CD8-positive, alpha-beta memory T cell (primary cell): ENCODE measurements around the gene TTLL1. TPM values are rescaled to one million over a fixed set of nuclear protein-coding genes. Genes with fewer than 3 reads are reported as not detected.

Experiments used
- CTCF ChIA-PET: fragments of 350-600 bp; sonication (Branson Sonifier 250); formaldehyde crosslinking; loops from one replicate; lab custom pipeline; 2021; ENCODE audit warnings: antibody characterized with exemption; lab: Charles Lee
- POLR2A ChIA-PET: fragments of 350-600 bp; sonication (Branson Sonifier 250); formaldehyde crosslinking; loops from one replicate; lab custom pipeline; 2021; ENCODE audit warnings: antibody characterized with exemption; lab: Charles Lee
- DNase-seq, 5 donors: peaks; one replicate each; pipeline versions ENCODE4 v3.0.0 to v3.0.0-alpha.2; 2020 to 2022; ENCODE audit warnings: mixed read lengths in 1 of 5
- H3K27ac ChIP-seq: one replicate; pipeline ENCODE4 v1.7.0; 2013; ENCODE audit warnings: low read depth, mild to moderate bottlenecking, low read length, moderate library complexity
- H3K27me3 ChIP-seq: 2 replicates; pipeline ENCODE4 v1.7.0; 2013; ENCODE audit warnings: low read length, mild to moderate bottlenecking; ENCODE audit not compliant: insufficient read depth, poor library complexity, severe bottlenecking
- H3K36me3 ChIP-seq: 2 replicates; pipeline ENCODE4 v1.7.0; 2013; ENCODE audit warnings: mild to moderate bottlenecking, low read length, moderate library complexity; ENCODE audit not compliant: insufficient read depth
- H3K4me1 ChIP-seq: 2 replicates; pipeline ENCODE4 v1.7.0; 2013; ENCODE audit warnings: mild to moderate bottlenecking, low read length, moderate library complexity; ENCODE audit not compliant: insufficient read depth
- H3K4me3 ChIP-seq: 2 replicates; pipeline ENCODE4 v1.7.0; 2013; ENCODE audit warnings: mild to moderate bottlenecking, low read length
- H3K9me3 ChIP-seq: 2 replicates; pipeline ENCODE4 v1.7.0; 2013; ENCODE audit warnings: mild to moderate bottlenecking, low read length
- H3K27ac Mint-ChIP-seq, 8 donors: one replicate each; pipeline ENCODE4 v1.8.0; 2020 to 2021; ENCODE audit warnings: mixed read lengths in 8 of 8, mild to moderate bottlenecking in 6 of 8, inconsistent platforms in 3 of 8, moderate library complexity in 3 of 8
- H3K27me3 Mint-ChIP-seq, 2 donors: one replicate each; pipeline ENCODE4 v1.8.0; 2020 to 2021; ENCODE audit warnings: mixed read lengths in 2 of 2, mild to moderate bottlenecking in 1 of 2, moderate library complexity in 1 of 2
- H3K36me3 Mint-ChIP-seq, 3 donors: one replicate each; pipeline ENCODE4 v1.8.0; 2020 to 2021; ENCODE audit warnings: mixed read lengths in 3 of 3, inconsistent platforms in 1 of 3, mild to moderate bottlenecking in 1 of 3
- H3K4me1 Mint-ChIP-seq, 3 donors: one replicate each; pipeline ENCODE4 v1.8.0; 2020 to 2021; ENCODE audit warnings: mixed read lengths in 3 of 3, inconsistent platforms in 1 of 3, mild to moderate bottlenecking in 1 of 3
- H3K4me3 Mint-ChIP-seq, 7 donors: one replicate each; pipeline ENCODE4 v1.8.0; 2020 to 2021; ENCODE audit warnings: mixed read lengths in 7 of 7, mild to moderate bottlenecking in 6 of 7, moderate library complexity in 4 of 7, inconsistent platforms in 2 of 7
- H3K9me3 Mint-ChIP-seq, 5 donors: one replicate each; pipeline ENCODE4 v1.8.0; 2020 to 2022; ENCODE audit warnings: mixed read lengths in 5 of 5, mild to moderate bottlenecking in 3 of 5, moderate library complexity in 2 of 5, inconsistent platforms in 1 of 5
- polyA plus RNA-seq: library from polyadenylated mRNA; unstranded; fragments of 300-500 nt; fragmentation: Illumina TruSeq; gene quantifications from one replicate; pipeline ENCODE4 v1.2.3, GENCODE V29; 2021
- total RNA-seq, 2 experiments: library from RNA; stranded (reverse); gene quantifications; one replicate each; pipeline ENCODE4 v1.2.3, GENCODE V29; 2021

The TTLL1 gene
- total and polyA plus RNA-seq, 3 experiments from 2014 or later = 4.3 to 15.8 (median 5.0) TPM

DNA sequence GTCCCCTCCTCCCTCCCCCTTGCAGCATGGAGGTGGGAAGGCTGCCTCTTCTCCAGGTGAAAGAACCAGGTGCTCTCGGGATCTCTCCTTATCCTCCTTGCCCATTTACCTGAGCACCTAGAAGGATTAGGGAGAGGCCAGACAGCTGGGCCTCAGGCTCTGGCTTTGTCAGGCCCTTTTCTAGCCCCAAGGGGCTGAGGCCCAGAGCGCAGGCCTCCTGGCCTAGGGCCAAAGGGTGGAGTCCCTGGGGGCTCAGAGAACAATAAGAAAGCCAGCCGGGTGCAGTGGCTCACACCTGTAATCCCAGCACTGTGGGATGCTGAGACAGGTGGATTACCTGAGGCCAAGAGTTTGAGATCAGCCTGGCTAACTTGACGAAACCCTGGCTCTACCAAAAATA lies 5.4 kb upstream of the TTLL1 start:
- Mint-ChIP-seq H3K36me3 (no peaks in the 10 kb centered on the region), H3K27ac (no peak overlapping the region), H3K9me3 (peaks cover 0 to 7% (median 4%) of the 10 kb centered on the region in 5 donors), H3K4me3 (no peak overlapping the region), H3K27me3 (no peaks in the 10 kb centered on the region), H3K4me1 (peaks cover 0 to 6% (median 4%) of the 10 kb centered on the region in 3 donors)
- no peaks in the 10 kb centered on the region for H3K4me1 ChIP-seq
- no peak overlapping the region for H3K4me3 ChIP-seq
- ChIA-PET POLR2A (no interaction called here), CTCF (no interaction called here)
- no peaks in the 10 kb centered on the region for H3K36me3 ChIP-seq
- H3K27ac ChIP-seq = no peak overlapping the region
- DNase-seq = no peak
- no peaks in the 10 kb centered on the region for H3K9me3 ChIP-seq
- H3K27me3 ChIP-seq = no peaks in the 10 kb centered on the region

DNA sequence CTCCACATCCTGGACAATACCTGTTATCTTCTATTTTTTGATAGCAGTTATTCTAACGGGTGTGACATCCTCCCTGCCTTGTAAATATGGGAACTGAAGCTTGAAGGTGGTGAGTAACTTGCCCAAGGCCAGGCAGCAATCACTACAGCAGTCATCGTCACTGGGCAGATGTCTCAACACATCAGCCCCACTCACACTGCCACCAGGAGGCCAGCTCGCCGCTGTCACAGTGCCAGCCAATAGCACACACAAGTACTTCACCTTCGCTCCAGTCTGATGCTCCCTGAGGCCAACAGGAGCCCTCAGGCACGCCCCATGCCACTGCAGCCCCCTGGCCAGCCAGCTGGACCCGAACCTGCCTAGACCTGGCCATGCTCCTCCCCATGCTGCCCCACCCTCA lies 4.9 kb upstream of the TTLL1 start:
- Mint-ChIP-seq H3K9me3 (peaks cover 0 to 7% (median 4%) of the 10 kb centered on the region in 5 donors), H3K36me3 (no peaks in the 10 kb centered on the region), H3K4me1 (peaks cover 0 to 10% (median 6%) of the 10 kb centered on the region in 3 donors), H3K27ac (no peak overlapping the region), H3K27me3 (no peaks in the 10 kb centered on the region), H3K4me3 (no peak overlapping the region)
- Histone ChIP-seq H3K9me3 (no peaks in the 10 kb centered on the region), H3K27ac (no peak overlapping the region), H3K4me3 (no peak overlapping the region), H3K27me3 (no peaks in the 10 kb centered on the region), H3K4me1 (no peaks in the 10 kb centered on the region), H3K36me3 (no peaks in the 10 kb centered on the region)
- ChIA-PET POLR2A (no interaction called here), CTCF (no interaction called here)
- DNase-seq = no peak

GRCh38 chr22:43092085-43092484 lies 2.9 kb upstream of the TTLL1 start:
- H3K27ac ChIP-seq = no peak overlapping the region
- Mint-ChIP-seq H3K4me3 (no peak overlapping the region), H3K4me1 (peaks cover 7 to 17% (median 12%) of the 10 kb centered on the region in 3 donors), H3K36me3 (no peaks in the 10 kb centered on the region), H3K9me3 (peaks cover 0 to 7% (median 4%) of the 10 kb centered on the region in 5 donors), H3K27me3 (no peaks in the 10 kb centered on the region), H3K27ac (no peak overlapping the region)
- no peaks in the 10 kb centered on the region for H3K27me3 ChIP-seq
- DNase-seq = no peak
- no peaks in the 10 kb centered on the region for H3K9me3 ChIP-seq
- no peak overlapping the region for H3K4me3 ChIP-seq
- H3K4me1 ChIP-seq = peaks cover 4% of the 10 kb centered on the region
- ChIA-PET POLR2A (no interaction called here), CTCF (no interaction called here)
- H3K36me3 ChIP-seq = no peaks in the 10 kb centered on the region

DNA sequence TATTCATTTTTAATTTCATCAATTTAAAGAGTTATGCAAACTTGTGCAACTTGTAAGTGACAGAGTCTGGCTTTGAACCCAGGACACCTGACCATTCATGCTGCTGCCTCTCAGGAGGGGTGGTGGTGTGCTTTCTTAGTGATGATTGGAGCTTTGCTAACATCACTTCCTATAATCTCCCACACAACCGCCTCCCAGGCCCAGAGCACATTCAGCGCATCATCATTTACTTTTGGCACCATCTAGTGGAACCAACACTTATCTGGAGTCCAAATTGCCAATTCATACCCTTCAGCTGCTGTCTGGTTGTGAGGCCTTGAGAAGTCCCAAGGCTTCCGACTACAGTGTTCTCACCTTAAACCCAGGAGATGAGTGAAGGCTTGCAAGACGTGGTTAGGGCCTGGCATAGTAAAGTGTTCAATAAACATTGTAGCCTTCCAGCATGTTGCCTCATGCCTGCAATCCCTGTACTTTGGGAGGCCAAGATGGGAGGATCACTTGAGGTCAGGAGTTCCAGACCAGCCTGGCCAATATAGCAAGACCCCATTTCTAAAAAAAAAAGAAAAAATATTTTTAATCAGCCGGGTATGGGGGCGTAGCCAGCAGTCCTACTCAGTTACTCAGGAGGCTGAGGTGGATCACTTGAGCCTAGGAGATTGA lies 1.1 kb upstream of the TTLL1 start:
- Mint-ChIP-seq H3K36me3 (peaks cover 0 to 5% (median 3%) of the 10 kb centered on the region in 3 donors), H3K27me3 (no peaks in the 10 kb centered on the region), H3K4me3 (peak overlapping the region; percentile 33 to 89 (median 64)), H3K9me3 (no peaks in the 10 kb centered on the region), H3K27ac (peak overlapping the region in 4 of 8 donors; percentile 2 to 89 (median 66)), H3K4me1 (peaks cover 25 to 35% (median 30%) of the 10 kb centered on the region in 3 donors)
- peaks cover 11% of the 10 kb centered on the region for H3K4me1 ChIP-seq
- no peak overlapping the region for H3K27ac ChIP-seq
- POLR2A ChIA-PET = interaction anchor here (1.2 kb wide), 1 partner anchor 75 kb away, joined by 3 read pairs; no protein-coding TSS in a partner anchor
- no peaks in the 10 kb centered on the region for H3K27me3 ChIP-seq
- no peaks in the 10 kb centered on the region for H3K36me3 ChIP-seq
- DNase-seq = peak in 3 of 5 donors; percentile 23 to 53 (median 29)
- no peaks in the 10 kb centered on the region for H3K9me3 ChIP-seq
- no peak overlapping the region for H3K4me3 ChIP-seq
- CTCF ChIA-PET = interaction anchor here (0.8 kb wide), 1 partner anchor 222 kb away, joined by 3 read pairs; no protein-coding TSS in a partner anchor

- Histone ChIP-seq H3K36me3 (no peaks in the 10 kb centered on the region), H3K27ac (peak overlapping the region; percentile 55), H3K27me3 (no peaks in the 10 kb centered on the region), H3K9me3 (no peaks in the 10 kb centered on the region), H3K4me1 (peaks cover 11% of the 10 kb centered on the region), H3K4me3 (peak overlapping the region; percentile 66)
- no peak for DNase-seq
- ChIA-PET POLR2A (interaction anchor here (0.6 kb wide), 1 partner anchor 1578 kb away, joined by 5 read pairs; no protein-coding TSS in a partner anchor), CTCF (no interaction called here)
- Mint-ChIP-seq H3K4me3 (peak overlapping the region; percentile 82 to 97 (median 91)), H3K27me3 (no peaks in the 10 kb centered on the region), H3K36me3 (peaks cover 0 to 5% (median 3%) of the 10 kb centered on the region in 3 donors), H3K27ac (peak overlapping the region; percentile 52 to 97 (median 94)), H3K9me3 (no peaks in the 10 kb centered on the region), H3K4me1 (peaks cover 27 to 37% (median 31%) of the 10 kb centered on the region in 3 donors)
These were observed 586 bp downstream of the TTLL1 start for GRCh38 chr22:43088627-43088983.

DNA sequence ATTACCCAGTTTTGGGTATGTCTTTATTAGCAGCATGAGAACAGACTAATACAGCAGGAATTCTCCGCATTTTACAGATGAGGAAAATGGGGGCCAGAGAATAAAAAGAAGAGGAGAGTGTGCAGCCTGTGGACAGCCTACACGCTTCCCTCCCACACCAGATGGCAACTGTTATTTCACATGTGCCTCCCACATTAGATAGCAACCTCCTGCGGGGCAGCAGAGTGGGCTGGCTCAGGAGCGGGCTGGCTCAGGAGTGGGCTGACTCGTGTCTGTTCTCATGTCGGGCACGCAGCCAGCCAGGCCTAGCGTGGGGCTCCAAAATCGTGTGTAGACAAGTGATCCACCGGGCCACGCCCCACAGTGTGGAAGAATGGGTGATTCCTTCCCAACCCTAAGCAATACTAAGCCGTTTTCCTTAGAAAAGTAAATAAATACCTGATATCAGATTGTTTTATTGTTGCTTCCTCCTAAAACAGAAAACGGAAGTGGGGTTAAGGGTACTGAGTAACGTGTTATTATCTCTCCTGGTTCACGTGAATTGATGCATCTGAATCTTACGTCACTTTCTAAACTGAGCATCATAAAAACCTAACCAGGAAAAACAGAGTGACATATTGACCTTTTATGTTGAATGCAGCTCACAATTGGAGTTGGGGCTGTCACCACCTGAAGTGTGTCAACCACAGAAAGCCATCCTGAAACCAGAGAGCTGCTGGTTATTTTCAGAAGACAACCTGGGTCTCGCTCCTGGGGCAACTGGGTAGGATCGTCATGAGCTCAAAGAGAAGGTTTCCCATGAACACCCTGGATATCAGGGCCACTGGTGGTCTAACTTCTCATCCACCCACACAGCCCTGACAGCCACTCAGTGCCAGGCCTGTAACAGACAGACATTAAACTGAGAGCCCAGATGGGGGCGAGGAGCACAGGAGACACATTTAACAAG lies 3.3 kb downstream of the TTLL1 start:
- Mint-ChIP-seq H3K9me3 (no peaks in the 10 kb centered on the region), H3K4me1 (peaks cover 27 to 37% (median 31%) of the 10 kb centered on the region in 3 donors), H3K36me3 (peaks cover 0 to 5% (median 3%) of the 10 kb centered on the region in 3 donors), H3K27me3 (no peaks in the 10 kb centered on the region), H3K27ac (peak overlapping the region; percentile 72 to 97 (median 93)), H3K4me3 (peak overlapping the region; percentile 27 to 88 (median 67))
- no peak overlapping the region for H3K4me3 ChIP-seq
- no peaks in the 10 kb centered on the region for H3K9me3 ChIP-seq
- H3K27me3 ChIP-seq = no peaks in the 10 kb centered on the region
- ChIA-PET POLR2A (no interaction called here), CTCF (interaction anchor here (1.1 kb wide), 1 partner anchor 61 kb away, joined by 3 read pairs; no protein-coding TSS in a partner anchor)
- peaks cover 11% of the 10 kb centered on the region for H3K4me1 ChIP-seq
- peak overlapping the region; percentile 45 for H3K27ac ChIP-seq
- no peaks in the 10 kb centered on the region for H3K36me3 ChIP-seq
- DNase-seq = peak in 4 of 5 donors; percentile 18 to 66 (median 44)

DNA sequence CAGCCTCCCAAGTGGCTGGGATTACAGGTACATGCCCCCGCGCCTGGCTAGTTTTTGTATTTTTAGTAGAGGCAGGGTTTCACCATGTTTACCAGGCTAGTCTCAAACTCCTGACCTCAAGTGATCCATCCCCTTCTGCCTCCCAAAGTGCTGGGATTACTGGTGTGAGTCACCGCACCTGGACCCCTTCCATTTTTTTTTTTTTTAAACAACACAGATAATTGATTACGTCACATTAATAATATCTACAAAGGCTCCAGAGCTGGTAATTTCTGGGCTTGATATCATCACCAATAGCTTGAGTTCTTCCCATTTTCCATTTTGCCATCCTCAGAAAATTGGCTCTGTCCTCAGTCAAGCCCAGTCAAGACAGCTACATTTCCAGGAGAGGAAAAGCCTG lies 7.2 kb downstream of the TTLL1 start:
- Histone ChIP-seq H3K27me3 (no peaks in the 10 kb centered on the region), H3K36me3 (no peaks in the 10 kb centered on the region), H3K9me3 (no peaks in the 10 kb centered on the region), H3K4me1 (peaks cover 7% of the 10 kb centered on the region), H3K4me3 (no peak overlapping the region), H3K27ac (no peak overlapping the region)
- Mint-ChIP-seq H3K4me3 (no peak overlapping the region), H3K27ac (peak overlapping the region in 1 of 8 donors; percentile 66), H3K36me3 (peaks cover 2 to 5% (median 3%) of the 10 kb centered on the region in 3 donors), H3K27me3 (no peaks in the 10 kb centered on the region), H3K4me1 (peaks cover 21 to 23% (median 22%) of the 10 kb centered on the region in 3 donors), H3K9me3 (peaks cover 0 to 2% (median 0%) of the 10 kb centered on the region in 5 donors)
- no peak for DNase-seq
- ChIA-PET CTCF (no interaction called here), POLR2A (no interaction called here)
